ENCODE measurements around the gene UNCX.

The UNCX gene

GRCh38 chr7:1233333-1234048, 819 bp downstream of the UNCX start:
- FAIRE-seq = no peak
- DNase-seq (ENCODE audit: insufficient read length, low spot score) = no peak
- TF ChIP-seq POLR2A (IDR thresholded peaks at IDR 0.05; ENCODE audit: low read depth, low read length) = no peak

DNA sequence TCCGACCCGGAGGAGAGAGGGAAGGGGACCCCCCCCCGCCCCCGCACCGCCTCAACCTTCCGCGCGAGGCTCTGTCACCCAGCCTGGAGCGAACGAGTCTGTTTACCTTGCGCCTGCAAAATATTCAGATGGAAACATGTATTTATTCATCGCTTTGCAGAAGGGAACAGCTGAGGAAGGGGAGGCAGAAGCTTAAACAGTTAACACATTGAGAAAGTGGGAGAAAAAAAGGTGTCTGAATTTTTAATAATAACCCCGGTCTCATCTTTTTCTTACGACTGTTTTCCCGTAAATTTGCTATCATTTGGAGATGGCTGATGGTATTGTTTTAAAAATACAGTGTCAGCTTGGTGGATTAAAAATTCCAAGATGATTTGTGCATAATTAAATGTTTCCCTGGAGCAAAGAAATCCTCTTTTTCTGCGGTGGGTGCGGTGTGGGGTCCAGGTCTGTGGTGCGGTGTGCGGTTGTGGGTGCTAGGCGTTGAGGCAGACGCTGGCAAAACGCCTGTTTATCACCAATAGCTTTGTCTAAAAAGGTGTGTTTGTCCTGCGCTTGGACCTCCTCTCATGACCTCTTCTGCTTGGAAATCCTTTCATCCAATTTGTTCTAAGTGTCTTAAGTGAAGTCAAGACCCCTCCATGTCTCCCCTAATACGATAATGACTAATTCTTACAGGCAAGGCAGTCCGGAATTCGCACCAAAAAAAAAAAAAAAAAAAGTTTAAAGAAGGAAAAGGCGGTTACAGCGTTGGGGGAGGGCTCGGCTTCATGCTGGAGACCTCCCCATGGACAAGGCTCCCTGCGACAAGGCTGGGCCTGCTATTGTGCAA, 1.6 kb downstream of the UNCX start:
- no peak for DNase-seq (ENCODE audit: insufficient read length, low spot score)
- no peak for FAIRE-seq
- TF ChIP-seq POLR2A (IDR thresholded peaks at IDR 0.05; ENCODE audit: low read depth, low read length) = no peak

DNA sequence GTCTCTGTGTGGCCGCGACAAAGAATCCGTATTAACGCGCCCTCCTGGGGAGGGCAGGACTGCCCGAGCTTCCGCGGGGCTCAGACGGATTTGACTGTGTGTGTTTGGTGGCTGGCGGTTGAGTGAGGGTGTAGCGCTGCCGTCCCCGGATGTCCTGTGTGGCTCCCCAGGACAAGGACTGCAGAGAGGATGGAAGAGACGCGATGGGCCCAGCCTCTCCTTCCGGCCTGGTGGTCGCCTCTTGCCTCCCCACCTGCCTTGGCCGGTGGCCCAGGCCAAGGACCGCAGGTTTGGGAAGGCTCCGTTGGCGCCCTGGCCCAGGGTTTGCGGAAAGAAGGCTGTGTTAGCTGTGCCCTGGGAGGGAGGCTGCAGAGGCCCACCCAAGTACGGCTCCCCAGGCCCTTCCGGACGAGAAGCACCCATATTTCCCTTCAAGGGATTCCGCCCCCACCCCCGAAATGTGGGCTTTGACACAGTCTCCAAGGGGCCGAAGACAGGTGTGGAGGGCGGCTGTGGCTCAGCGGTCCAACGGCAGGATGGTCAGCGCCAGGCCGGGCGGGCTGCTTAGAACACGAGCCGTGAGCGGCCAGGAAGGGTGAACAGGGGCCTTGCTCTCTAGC, 2.3 kb downstream of the UNCX start:
- DNase-seq (ENCODE audit: insufficient read length, low spot score) (no peak), FAIRE-seq (no peak)
- no peak for TF ChIP-seq POLR2A (IDR thresholded peaks at IDR 0.05; ENCODE audit: low read depth, low read length)

DNA sequence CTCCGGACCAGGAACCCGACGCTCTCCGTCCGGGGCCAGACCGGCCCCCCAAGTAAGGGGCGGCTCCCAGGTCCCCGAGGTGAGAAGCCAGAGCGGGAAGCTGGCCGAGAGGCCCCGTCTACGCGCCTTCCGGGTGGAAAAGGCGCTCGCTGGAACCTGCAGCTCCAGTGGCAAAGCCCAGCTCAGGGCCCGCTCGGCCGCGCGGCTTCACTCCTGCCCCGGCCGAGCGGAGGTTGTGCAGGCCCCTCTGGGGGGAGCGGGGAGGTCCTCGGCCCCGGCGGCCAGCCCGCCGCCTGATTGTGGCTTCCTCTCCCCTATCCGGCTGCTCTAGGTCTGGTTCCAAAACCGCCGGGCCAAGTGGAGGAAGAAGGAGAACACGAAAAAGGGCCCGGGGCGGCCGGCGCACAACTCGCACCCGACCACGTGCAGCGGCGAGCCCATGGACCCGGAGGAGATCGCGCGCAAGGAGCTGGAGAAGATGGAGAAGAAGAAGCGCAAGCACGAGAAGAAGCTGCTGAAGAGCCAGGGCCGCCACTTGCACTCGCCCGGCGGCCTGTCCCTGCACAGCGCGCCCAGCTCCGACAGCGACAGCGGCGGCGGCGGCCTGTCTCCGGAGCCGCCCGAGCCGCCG, 2.9 kb downstream of the UNCX start:
- no peak for TF ChIP-seq POLR2A (IDR thresholded peaks at IDR 0.05; ENCODE audit: low read depth, low read length)
- DNase-seq (ENCODE audit: insufficient read length, low spot score) = no peak
- no peak for FAIRE-seq

- no peak for DNase-seq (ENCODE audit: insufficient read length, low spot score)
- no peak for FAIRE-seq
- no peak for TF ChIP-seq POLR2A (IDR thresholded peaks at IDR 0.05; ENCODE audit: low read depth, low read length)
Measured at GRCh38 chr7:1236132-1236661, 3.5 kb downstream of the UNCX start.

DNA sequence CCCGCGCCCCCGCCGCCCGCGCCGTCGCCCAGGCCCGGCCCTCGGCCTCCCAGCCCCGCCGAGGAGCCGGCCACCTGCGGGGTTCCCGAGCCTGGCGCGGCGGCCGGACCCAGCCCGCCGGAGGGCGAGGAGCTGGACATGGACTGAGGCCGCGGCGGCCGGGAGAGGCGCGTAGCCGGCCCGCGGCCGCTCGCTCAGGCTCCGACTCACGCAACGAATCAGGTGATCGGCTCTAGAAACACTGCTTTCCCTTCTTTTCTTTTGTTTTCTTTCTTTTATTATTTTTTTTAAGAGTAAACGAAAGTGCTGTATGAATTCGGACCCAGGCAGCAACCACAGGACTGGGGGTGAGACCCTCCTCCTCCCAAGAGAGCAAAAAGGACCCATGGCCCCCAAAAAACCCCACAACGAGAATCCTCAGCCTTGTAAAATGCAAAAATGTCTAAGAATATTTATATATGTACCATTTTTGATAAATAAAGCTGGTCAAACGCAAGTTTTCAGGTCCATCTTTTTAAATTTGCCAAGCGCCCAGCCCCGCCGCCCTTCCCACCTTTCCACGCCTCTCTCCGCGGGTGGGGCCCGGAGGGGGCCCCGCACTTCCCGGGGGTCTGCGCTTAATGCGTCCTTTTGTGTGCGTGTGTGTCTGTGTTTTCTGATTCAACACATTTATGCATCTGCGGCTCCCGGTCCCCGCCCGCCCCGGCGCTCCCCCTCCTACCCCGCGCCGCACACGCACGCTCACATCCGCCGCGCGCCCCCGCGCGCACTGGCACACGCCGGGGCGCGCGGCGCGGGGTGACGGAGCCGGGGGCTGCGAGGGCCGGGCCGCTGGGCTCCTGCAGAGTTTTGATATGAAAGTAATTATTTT, 4.4 kb downstream of the UNCX start:
- DNase-seq (ENCODE audit: insufficient read length, low spot score) (no peak), FAIRE-seq (no peak)
- TF ChIP-seq POLR2A (IDR thresholded peaks at IDR 0.05; ENCODE audit: low read depth, low read length) = no peak

DNA sequence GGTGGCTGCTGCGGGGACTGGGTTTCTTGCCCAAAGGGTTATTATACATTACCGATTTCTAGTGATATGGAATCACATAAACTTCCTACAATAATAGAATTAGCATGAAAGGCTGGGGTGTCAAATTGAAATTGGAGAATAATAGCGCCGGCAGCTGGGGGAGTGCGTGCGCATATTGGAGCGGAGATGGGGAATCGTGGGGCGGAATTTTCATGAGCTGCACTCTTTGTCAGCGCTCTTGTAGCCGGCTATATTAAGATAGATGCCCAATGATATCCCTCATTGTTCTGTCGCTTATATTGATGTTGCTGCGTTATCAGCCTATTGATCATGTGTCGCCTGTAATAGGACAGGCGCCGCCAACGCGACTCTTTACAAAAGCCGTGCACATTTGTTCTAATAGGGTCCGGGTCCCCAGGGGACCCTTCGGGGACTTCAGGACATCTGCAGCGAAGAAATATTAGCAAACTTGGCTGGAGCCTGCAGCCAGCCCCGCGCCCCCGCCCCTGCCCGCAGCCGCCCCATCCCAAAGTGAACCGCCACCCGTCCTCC, 5.1 kb downstream of the UNCX start:
- DNase-seq (ENCODE audit: insufficient read length, low spot score) = no peak
- no peak for FAIRE-seq
- TF ChIP-seq POLR2A (IDR thresholded peaks at IDR 0.05; ENCODE audit: low read depth, low read length) = no peak

DNA sequence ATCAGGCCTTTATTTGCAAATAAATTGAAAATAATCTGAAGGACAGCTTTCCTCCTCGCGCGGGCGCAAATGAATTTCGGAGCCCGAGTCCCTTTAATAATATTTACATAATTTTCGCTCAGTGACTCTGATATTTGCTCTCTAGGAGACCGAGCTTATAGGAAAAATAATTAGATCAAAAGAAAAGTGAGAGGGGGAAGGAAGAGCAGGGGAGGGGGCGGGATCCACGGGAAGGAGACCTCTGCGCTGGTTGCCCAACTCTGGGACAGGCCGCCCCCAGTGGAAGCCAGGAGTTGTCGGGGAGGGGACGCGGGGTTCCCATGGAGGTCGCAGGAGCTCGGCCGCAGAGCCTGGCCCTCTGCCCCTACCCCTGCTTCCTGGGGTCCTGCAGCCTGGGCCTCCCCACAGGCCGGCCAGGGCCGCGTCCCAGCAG, 5.8 kb downstream of the UNCX start:
- FAIRE-seq (no peak), DNase-seq (ENCODE audit: insufficient read length, low spot score) (no peak)
- no peak for TF ChIP-seq POLR2A (IDR thresholded peaks at IDR 0.05; ENCODE audit: low read depth, low read length)

DNA sequence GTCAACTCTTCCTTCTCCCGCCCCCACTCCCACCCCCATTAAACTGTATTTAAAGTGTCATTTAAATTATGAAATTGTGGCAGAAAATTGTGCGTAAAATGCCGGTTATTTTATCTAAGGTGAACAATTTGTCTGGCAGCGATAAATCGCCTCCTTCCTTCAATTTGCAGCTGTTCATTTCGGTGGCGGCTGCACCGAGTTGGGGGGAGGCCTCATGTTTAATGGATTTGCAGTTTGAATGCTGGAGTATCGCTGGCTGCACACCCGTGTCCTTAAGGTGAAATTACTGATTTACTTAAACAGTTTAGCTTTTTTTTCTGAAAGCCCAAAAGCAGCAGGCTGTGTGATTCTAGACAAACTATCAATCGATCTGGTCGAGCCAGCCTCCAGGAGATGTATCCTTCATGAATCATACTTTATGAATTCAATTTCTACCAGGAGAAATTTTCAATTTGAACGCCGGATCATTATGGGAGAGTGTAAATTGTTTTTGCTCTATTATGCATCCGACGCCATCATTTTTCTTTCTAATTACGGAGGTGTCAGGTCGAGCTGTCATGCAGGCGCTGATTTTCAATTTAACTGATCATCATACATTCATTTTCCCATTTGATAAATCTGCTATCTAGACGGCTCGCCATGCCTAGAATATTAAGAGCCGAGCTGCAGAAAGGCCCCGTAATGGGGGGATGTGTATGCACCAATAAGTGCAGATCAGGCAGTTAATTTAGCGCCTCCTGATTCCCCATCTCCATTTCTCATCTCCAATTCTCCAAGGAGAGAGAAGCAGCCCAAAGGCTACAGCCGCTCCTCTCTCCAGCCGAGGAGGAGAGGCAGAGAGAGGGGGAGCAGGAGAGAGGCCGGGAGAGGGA, 6.5 kb downstream of the UNCX start:
- no peak for TF ChIP-seq POLR2A (IDR thresholded peaks at IDR 0.05; ENCODE audit: low read depth, low read length)
- FAIRE-seq = no peak
- no peak for DNase-seq (ENCODE audit: insufficient read length, low spot score)

GRCh38 chr7:1239803-1240516, 7.3 kb downstream of the UNCX start:
- no peak for DNase-seq (ENCODE audit: insufficient read length, low spot score)
- FAIRE-seq = no peak
- no peak for TF ChIP-seq POLR2A (IDR thresholded peaks at IDR 0.05; ENCODE audit: low read depth, low read length)

DNA sequence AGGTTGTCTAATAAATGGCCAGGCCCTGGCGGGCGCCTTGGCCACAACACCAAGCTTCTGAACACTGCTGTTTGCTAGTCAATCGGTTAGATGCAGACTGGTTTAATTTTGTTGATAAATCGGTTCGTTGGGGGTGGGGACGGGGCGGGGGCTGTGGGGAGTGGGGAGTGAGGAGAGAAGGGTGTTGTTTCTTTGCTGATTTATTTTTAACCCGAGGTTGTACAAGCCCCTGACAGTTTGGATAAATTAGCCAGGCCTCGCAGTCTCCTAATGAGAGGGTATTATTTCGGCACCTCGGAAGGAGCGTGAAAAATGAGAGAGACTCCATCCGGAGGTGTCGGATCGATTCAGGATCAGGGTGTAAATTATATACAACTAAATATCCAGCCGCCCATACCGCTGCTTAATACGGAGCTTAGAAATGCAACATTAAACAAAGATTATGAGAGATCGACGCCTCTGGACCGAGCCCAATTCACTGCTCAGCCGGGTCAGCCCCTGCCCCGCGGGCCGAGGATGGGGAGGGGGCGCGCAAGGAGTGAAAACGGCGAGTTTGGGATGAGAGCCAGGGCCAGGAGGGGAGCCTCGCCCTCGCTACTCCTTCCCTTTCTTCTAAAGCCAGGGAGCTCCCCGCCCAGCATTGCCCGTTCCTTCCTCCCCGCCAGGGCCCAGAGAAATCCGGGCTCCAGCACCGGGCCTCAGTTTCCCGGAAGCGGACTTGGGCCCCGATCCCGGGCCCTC, 8.0 kb downstream of the UNCX start:
- FAIRE-seq (no peak), DNase-seq (ENCODE audit: insufficient read length, low spot score) (no peak)
- TF ChIP-seq POLR2A (IDR thresholded peaks at IDR 0.05; ENCODE audit: low read depth, low read length) = no peak
